ENCODE measurements around the gene LRRC7.
A peak's percentile ranks its signal among the peaks of the same experiment; 100 is the strongest.

Gene LRRC7

DNA sequence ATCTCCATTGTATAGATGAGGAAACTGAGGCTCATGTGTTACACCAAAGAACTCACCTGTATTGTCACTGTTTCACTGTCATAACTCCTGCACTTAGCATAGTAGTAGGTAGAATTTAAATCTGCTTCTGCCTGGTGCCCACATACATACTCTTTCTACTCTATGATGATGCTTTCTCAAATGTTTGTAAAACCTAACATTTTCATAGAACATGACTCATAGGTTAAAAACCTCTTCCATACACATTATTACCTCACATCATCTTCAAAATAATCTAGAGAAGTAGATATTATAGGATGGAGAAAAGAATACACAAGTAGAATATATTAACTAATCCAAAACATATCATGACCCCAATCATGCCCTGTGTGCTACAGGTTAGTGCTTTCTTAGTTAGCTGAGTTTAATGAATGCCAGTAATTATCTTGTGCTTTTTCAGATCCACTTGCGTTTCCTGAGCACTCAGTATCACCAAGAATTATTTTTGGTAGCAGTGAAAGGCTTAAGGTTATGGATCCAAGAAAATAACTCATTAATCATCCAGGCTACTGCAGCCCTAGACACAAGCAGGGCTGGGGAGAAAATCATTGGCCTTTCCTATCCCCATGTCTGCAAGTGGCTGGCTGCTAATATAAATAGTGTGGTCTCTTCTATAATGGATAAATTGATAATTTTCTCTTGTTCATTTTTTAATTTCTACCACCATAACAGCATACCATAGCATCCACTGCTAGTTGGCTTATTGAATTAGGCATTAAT lies 480.8 kb downstream of the LRRC7 start:
- no peak for DNase-seq

DNA sequence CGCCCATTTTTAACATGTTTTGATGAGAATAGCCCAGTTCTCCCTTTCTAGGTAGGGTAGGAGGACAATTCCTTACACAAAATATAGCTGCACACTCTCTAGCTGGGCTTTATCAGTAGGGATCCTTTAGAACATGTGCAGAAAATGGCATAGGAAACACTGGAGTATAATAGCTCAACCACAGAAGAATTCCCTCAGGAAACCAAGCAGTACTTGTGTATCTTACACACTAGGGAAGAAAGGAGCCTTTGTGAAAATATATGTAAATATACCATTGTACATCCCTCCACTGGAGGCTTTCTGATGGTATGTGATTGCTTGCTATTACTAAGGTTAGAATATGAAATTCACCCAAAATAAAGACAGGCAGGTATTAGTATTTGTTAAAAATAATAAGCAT lies 484.2 kb downstream of the LRRC7 start:
- DNase-seq = no peak

DNA sequence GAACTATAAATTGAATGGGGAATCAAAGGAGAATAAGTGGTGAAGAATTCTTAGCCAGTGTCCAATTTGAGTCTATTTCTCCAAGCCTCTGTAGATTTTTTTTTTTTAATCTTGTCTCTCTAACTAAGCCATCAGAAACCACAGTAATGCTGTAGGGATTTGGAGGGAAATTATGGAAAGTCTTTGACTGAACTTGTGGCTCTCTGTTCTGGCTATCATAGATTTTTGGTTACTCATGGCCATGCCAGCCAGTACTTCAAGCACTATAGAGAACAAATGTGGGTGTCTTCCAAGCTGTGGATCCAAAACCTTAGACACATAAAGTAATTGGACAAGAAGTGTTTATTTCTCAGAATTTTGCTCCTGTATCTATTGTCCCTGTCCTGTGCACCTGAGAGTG lies 489.8 kb downstream of the LRRC7 start:
- no peak for DNase-seq

DNA sequence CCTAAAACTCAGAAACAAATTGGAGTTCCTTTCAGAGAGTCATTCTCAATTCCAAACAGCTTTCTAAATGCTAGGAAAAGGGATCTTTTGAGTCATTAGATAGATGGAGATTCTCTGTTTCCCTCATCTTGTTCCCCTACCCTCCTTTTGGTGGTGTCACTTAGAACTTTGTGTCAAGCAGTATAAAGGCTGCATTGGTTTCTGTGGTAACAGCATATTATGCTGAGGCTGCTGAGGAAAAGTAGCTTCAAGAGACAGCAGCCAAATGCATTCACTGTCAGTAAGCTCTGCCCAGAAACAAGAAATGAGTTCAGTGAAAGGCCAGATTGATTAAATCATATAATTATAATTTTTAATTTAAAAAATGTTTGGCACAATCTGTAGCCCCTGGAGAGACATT lies 493.5 kb downstream of the LRRC7 start:
- DNase-seq = no peak

DNA sequence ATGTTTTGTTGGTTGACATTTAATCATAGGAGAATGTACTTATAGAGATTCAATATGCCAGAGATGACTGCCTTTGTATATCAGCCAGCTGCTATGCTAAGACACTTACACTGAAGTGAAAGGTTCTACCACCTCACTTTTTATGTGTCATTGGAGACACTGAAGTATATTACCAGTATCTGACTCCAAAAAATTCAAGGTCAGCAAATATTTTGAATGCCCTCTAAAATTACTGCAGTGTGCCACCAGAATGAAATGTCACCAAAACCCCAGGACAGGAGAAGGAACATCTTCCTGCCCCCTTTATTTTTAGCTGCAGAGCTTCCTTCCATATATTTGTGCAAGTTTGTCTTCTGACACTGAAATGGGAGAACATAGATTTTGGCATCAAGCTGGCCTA lies 496.1 kb downstream of the LRRC7 start:
- DNase-seq = no peak

DNA sequence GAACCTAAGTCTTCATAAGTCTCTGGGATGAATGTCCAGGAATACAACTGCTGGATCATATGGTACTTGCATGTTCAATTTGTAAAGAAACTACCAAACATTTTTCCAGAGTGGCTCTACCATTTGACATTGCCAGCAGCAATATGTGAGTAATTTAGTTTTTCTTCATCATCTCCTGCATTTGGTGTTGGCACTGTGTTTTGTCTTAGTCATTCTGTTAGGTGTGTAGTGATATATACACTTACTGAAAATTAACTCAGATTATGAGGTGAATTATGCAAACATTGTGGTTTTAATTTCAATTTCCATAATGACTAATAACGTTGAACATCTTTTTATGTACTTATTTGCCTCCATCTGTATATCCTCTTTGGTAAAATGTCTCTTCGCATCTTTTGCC lies 499.0 kb downstream of the LRRC7 start:
- DNase-seq = no peak

DNA sequence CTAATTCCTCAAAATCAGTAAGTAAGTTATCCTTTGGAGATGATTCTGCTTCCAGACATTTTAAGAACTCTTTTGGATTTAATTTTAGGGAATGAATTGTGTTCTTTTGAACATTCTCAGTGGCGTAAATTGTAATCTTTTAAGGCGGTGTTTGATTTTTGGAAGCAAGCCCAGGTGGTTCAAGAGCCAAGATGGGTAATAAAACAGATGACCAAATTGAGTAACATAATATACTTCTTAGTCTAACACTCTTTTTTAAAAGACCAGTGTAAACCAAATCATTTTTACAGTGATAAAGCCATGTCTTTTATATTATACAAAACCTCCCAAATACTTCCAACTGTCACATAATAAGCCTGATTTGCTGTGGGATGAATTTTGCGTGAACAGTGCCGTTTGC lies 503.9 kb downstream of the LRRC7 start:
- DNase-seq = no peak

DNA sequence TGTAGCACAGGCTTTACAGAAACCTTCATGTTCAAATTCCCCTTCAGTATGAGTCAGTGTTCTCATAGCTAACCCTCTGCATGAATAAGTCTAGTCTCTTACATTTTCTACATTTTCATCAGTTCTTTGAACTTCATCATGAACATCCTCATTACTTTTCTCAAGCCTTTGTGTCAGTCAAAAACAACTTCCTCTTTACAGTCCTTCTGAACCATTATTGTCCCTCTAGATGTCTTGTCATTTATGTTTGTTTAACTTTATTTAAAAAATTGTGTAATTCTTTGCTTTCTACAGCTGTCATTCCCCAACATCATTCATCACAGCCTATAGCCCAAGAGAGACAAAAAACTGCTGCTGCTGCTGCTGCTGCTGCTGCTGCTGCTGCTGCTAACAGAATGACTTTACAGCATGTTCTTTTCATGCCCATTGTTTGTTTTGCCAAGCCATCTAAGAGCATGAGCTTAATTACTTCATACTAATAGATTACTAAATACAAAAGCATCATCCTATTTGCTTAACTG lies 504.6 kb downstream of the LRRC7 start:
- no peak for DNase-seq

DNA sequence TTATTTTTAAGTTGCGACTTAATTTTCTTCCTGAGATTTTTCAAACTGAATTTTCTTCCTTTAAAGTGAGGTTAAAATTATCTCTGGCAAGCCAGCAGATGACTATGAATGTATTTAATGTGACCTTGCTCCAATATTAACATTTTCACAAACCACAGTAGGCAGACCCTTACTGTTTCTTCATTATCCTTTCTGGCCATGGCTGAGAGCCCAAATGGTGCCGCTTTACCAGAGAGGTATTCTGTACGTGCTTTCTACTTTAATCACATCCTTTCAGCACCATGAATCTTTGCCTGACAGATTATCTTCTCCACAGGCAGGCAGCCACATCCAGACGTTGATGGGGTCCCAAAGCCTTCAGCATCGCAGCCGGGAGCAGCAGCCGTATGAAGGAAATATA lies 508.0 kb downstream of the LRRC7 start:
- peak; percentile 24 for DNase-seq

DNA sequence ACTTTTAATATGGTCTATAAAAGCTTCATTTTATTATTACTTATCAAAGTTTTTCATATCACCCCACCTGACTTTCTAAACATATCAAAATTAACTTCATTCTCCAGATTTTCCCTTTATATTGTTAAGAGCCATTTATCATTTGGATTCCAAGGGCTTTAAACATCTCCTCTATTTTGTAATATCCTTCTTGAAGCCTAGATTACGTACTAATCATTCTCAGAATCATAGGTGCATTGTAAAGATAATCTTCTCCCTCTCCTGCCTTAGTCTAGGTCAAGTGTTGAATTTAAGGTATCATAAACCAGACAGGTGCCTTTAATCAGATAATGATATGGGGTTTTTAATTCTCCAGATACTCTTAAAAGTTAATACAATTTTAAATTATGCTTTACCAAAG lies 509.3 kb downstream of the LRRC7 start:
- no peak for DNase-seq

DNA sequence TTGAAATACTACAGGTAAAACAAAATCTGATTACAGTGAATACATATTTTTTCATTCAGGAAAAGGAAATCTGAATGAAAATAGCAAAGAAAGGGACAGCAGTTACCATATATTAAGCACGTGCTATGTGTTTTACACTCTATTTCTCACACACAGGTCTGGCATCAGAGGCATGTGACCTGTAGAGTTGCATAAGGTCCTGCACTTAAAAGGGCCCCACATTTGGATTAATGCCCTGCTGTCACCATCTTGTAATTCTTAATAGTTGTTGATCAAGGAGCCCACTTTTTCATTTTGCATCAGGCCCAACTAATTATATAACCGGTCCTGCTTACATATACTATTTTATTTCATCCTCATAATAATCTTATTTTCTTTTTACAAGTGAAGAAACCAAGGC lies 511.8 kb downstream of the LRRC7 start:
- no peak for DNase-seq

DNA sequence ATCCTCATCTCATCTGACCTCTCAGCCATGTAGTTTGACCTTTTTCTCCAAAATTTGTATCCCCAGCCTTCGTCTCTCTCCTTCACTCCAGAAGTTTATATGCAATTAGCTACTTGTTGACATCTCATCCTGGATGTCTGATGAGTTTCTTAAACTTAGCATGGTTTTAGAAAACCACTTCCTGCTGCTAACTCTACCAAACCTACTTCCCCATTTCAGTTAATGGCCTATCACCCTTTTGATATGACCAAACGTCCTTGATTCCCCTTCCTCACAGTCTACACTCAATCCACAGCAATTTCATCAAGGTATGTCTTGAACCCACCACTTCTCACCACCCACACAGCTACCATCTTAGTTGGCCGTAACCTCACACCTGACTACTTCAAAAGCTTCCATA lies 515.8 kb downstream of the LRRC7 start:
- no peak for DNase-seq

DNA sequence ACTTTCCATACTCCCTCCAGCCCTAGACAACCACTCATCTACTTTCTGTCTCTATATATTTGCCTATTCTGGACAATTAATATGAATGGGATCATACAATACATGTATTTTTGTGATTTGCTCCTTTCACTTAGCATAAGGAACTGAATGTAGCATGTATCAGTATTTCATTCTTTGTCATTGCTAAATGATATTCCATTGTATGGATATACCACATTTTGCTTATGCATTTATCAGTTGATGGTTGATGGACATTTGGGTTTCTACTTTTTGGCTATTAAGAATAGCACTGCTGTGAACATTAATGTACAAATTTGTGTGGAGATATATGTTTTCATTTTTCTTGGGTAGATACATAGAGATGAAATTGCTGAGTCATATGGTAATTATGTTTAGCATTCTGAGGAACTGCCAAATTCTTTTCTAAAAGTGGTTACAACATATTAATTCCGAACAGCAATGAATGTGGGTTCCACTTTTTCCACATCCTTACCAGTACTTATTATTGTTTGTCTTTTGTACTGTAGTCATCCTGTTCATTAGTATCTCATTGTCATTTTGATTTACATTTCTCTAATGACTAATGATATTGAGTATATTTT lies 516.7 kb downstream of the LRRC7 start:
- no peak for DNase-seq

DNA sequence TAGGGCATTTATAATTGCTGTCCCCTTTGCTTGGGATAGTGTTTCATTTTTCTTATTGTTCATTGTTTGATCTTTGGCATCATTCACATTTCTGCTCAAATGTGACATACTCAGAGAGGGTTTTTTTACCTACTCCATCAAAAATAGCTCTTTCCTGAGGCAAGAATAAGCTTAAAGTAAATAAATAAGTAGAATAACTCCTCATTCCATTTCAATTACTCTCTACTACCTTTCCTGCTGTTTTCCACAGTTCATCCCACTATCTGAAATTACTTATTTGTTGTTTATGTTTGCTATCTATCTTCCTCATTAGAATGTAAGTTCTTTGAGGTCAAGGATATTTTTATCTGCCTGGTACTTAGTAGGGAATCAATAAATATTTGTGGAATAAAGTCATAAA lies 517.8 kb downstream of the LRRC7 start:
- no peak for DNase-seq

DNA sequence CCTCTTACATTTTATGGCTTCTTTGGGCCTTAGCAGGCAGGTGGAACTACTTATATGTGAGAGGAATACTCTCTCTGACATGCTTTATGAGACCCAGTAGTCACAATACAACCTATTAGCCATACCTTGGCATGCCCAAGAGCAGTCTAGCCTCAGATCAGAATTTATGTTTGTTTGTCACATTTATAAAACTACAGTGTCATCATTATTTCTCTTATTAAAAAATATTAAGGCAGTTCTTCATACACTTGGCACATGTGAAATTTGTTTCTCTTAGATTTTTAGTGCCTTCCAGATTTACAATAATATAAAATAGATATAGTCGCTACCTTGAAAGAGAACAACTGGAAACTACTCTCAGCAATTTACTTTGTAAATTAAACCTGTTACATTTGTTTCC lies 519.2 kb downstream of the LRRC7 start:
- DNase-seq = no peak

DNA sequence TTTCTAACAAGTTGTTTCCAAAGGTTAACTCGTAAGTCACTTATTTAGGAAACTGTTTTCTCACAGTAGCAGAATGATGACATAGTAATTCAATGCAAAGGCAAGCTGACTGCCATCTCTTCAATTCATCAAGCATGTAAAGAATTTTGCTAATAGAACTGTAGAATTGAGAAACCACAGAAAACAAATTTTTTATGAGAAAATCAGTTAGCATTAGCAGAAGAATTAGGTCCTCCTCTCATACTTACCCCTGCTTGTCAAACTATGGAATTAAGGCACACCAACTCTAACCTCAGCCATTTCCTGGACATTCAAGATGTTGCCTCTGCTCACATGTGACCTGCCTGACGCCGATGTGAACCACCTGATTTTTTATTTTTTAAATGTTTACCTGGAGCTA lies 522.4 kb downstream of the LRRC7 start:
- no peak for DNase-seq

DNA sequence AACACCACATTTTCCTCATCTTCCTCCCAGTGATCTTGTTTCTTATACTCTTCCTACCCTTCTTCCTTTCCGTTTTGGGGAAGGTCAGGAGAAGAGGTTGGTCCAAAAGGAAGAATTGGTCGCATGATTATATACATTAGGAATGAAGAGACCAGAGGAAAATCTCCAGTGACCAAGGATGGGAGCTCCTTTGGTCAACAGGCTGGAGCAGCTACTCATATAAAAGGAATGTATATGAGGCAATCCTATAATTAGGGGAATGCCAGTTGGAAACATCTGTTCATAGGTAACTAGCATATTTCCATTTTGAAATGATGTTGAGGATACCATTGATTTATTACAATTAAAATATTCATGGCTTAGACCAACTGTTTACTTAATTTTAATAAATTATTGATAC lies 523.2 kb downstream of the LRRC7 start:
- no peak for DNase-seq

DNA sequence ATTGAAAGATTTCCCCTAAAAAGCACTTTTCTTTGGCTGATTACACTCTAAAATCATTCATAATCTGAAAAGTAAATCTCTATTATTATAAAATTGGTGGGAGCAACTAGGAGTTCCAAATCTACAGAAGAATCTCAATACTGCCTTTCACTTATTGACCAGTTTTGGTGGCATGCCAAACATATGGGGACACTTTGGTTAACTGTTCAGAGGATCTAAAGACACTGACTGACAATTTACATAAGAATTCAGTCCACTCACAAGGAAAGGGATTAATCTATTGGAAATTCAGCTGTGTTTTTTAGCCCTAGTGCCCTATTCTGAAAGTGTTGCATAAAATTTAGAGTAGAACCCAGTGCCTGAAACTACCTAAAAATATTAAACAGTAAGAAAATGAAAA lies 524.1 kb downstream of the LRRC7 start:
- no peak for DNase-seq

DNA sequence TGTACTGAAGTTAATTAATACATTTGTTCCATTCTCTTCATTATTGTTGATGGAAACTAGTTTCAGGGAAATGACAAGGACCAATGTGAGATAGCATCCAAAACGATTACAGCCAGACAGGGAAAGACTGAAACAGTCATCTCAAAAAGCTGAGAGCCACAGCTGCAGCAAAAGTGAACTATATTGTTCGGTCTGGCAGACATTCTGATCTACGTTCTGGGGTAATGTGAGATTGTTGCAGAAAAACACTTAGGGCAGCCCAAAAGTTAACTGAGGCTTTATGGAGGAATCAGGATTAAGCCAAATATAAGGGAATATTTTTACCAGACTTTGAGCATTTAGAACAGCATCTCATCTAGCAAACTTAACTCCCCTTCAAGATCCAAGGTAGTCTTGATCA lies 524.8 kb downstream of the LRRC7 start:
- DNase-seq = no peak

DNA sequence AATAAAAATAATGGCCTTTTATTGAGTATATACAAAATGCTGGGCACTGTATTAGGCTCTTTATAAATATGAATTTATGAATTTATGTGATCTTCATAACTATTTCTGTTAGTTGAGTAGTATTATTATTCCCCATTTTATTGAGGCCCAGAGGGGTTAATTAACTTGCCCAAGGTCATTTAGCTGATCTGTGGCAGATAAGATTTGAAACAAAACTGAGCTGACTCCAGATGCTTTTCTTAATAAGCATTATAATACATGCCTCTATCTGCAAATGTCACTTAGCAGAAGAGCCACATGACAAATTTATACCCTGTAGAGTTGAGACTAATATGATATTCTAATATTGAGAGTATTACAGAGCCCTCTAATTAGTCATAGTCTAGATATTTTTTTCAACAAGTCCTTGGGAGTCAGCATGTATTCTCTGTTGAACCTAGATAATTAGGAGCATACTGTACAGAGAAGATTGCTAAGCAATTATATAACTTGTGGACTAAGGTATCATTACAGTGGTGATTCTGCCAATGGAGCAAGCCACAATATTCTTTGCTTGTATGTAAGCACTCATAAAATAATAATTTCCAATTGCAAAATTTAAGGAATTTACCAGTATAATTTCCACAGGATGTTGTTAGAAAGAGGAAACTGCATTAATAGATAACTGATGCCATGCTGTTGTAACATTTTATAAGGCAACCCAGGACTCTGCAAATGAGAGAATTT lies 525.7 kb downstream of the LRRC7 start:
- DNase-seq = no peak

DNA sequence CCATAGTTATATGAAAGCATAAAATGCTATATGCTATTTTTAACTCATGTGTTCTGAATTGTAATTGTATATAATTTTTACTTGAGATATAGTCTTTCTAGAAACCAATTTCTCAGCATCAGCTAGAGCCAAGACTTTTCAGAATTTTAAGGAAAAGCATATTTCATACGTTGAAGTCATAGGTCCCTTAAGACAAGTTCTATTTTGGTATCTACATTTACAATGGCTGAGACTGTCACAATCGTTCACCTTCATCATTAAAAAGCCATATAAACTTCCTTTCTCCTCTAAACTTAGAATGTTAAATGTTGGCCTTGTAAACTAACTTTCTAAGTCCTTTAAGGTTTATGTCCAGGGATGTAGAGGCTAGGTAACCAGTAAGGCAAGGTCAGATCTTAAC lies 533.5 kb downstream of the LRRC7 start:
- DNase-seq = no peak

DNA sequence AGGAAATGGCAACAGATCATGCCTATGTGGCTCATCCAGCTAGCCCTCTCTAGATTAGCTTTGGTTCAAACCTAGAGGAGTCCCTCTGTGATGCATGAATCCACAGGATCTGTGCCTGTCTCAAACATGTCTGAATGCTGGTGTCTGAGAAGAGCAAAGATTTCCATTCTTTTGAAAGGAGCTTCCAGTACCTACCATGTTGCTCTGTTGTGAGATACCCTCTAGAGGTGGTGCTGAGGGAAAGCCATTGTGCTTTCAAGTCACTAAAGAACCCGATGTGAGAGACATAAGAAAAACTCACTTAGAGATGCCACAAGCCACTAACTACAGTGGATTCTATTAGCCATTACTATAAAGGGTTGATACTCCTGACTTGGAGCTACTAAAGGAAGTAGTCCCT lies 534.1 kb downstream of the LRRC7 start:
- DNase-seq = no peak

DNA sequence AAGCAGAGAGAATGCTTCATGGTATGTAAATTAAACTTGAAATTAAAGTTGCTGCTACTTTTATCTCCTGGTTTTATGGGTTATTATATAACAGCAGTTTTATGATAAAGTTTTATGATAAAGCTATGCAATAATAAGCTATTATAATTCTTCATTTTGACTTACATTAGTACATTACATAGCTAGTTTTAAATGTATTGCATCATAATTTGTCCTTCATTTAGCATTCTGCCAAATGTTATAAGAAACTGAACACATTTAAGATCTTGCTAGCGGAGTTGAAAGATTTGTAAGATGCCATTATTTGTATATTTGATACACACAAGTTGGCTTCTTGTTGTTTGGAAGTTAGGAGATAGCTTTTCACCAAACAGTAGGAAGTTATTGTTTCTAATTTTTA lies 536.0 kb downstream of the LRRC7 start:
- DNase-seq = no peak

DNA sequence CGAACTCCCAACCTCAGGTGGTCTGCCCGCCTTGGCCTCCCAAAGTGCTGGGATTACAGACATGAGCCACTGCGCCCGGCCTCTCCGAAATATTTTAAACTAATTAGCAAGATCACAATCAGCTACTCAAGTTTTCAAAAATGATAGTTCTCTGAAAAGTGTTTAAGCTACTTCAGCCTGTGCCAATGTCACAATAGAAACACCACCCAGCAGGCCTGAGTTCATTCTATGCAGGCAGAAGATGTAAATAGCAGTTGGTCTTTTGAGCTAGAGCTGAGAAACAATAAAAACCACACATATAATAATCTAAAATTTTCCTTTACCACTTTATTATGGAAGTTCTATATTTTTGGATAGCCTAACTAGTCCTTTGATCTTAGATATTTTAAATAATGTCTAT lies 541.5 kb downstream of the LRRC7 start:
- no peak for DNase-seq

Data from NCI-H2227 treated with DMSO at 0.1 percent for 48 hours (cell line).